Measurements from ENCODE around the gene BCL2L11.

Gene BCL2L11

GRCh38 chr2:111145103-111145760 lies 24.5 kb downstream of the BCL2L11 start:
- DNase-seq = no peak

GRCh38 chr2:111145951-111146350 lies 25.2 kb downstream of the BCL2L11 start:
- DNase-seq = no peak

GRCh38 chr2:111148225-111148873 lies 27.6 kb downstream of the BCL2L11 start:
- DNase-seq = no peak

GRCh38 chr2:111148925-111149324 lies 28.2 kb downstream of the BCL2L11 start:
- DNase-seq = no peak

GRCh38 chr2:111149882-111150455 lies 29.3 kb downstream of the BCL2L11 start:
- DNase-seq = no peak

- DNase-seq = no peak
Measured at GRCh38 chr2:111154758-111155157, 34.0 kb downstream of the BCL2L11 start.

GRCh38 chr2:111155610-111156009 lies 34.9 kb downstream of the BCL2L11 start:
- no peak for DNase-seq

GRCh38 chr2:111156529-111156928 lies 35.8 kb downstream of the BCL2L11 start:
- DNase-seq = no peak

GRCh38 chr2:111157071-111157661 lies 36.5 kb downstream of the BCL2L11 start:
- DNase-seq = no peak

- no peak for DNase-seq
Measured at GRCh38 chr2:111157798-111158197, 37.1 kb downstream of the BCL2L11 start.

- DNase-seq = no peak
Measured at GRCh38 chr2:111159641-111160040, 38.9 kb downstream of the BCL2L11 start.

GRCh38 chr2:111160758-111161157 lies 40.0 kb downstream of the BCL2L11 start:
- no peak for DNase-seq

GRCh38 chr2:111161971-111162370 lies 41.3 kb downstream of the BCL2L11 start:
- no peak for DNase-seq

GRCh38 chr2:111162718-111163331 lies 42.1 kb downstream of the BCL2L11 start:
- peak; percentile 18 to 27 for DNase-seq

- no peak for DNase-seq
Measured at GRCh38 chr2:111164078-111164477, 43.4 kb downstream of the BCL2L11 start.

GRCh38 chr2:111165084-111165483 lies 44.4 kb downstream of the BCL2L11 start:
- no peak for DNase-seq

- DNase-seq = no peak
Measured at GRCh38 chr2:111166115-111166514, 45.4 kb downstream of the BCL2L11 start.

- no peak for DNase-seq
Measured at GRCh38 chr2:111167076-111167862, 46.6 kb downstream of the BCL2L11 start.

- DNase-seq = no peak
Measured at GRCh38 chr2:111167863-111168162, 47.1 kb downstream of the BCL2L11 start.

- DNase-seq = no peak
Measured at GRCh38 chr2:111168528-111169239, 48.0 kb downstream of the BCL2L11 start.

GRCh38 chr2:111169268-111169667 lies 48.6 kb downstream of the BCL2L11 start:
- no peak for DNase-seq

GRCh38 chr2:111169924-111170323 lies 49.2 kb downstream of the BCL2L11 start:
- DNase-seq = no peak
